Aorta (tissue), 5 donors: ENCODE measurements around the gene EIF4A2. TPM values are rescaled to one million over a fixed set of nuclear protein-coding genes. Genes with fewer than 3 reads are reported as not detected.
"Not testable (repeated sequence)": the region's sequence is repeated elsewhere in the genome, so short reads cannot be mapped to it uniquely, and the experiment has no call there.

Experiments used
- ATAC-seq: fragments of 200-7000 bp; cut with Tn5 transposase; one replicate; pipeline ENCODE4 v1.9.1; 2022; ENCODE audit warnings: moderate library complexity; ENCODE audit not compliant: low FRiP score
- DNase-seq, 2 donors: peaks; one replicate each; pipeline ENCODE4 v3.0.0-alpha.2; 2020
- H3K27ac ChIP-seq, 2 donors: one replicate each; pipeline ENCODE4 v1.5.1; 2013; ENCODE audit warnings: low read length in 2 of 2, mild to moderate bottlenecking in 2 of 2, moderate library complexity in 2 of 2, control low read depth in 1 of 2, inconsistent platforms in 1 of 2, low read depth in 1 of 2
- H3K27me3 ChIP-seq, 2 donors: one replicate each; pipeline ENCODE4 v1.6.1; 2013; ENCODE audit warnings: control low read depth in 1 of 2, low read length in 1 of 2, mild to moderate bottlenecking in 1 of 2, moderate library complexity in 1 of 2; ENCODE audit not compliant: insufficient read depth in 2 of 2, control insufficient read depth in 1 of 2
- H3K36me3 ChIP-seq, 2 donors: one replicate each; pipeline ENCODE4 v1.6.1; 2013; ENCODE audit warnings: control low read depth in 1 of 2, low read length in 1 of 2, mild to moderate bottlenecking in 1 of 2; ENCODE audit not compliant: insufficient read depth in 2 of 2, control insufficient read depth in 1 of 2
- H3K4me1 ChIP-seq, 2 donors: one replicate each; pipeline ENCODE4 v1.6.1; 2013; ENCODE audit warnings: low read length in 2 of 2, control low read depth in 1 of 2, mild to moderate bottlenecking in 1 of 2, moderate library complexity in 1 of 2; ENCODE audit not compliant: insufficient read depth in 2 of 2, control insufficient read depth in 1 of 2
- H3K4me3 ChIP-seq, 2 donors: one replicate each; pipeline ENCODE4 v1.5.1; 2013; ENCODE audit warnings: low read length in 2 of 2, control low read depth in 1 of 2, mild to moderate bottlenecking in 1 of 2
- H3K9me3 ChIP-seq: one replicate; pipeline ENCODE4 v1.6.1; 2013; ENCODE audit warnings: mild to moderate bottlenecking, low read length; ENCODE audit not compliant: control insufficient read depth
- WGBS, 2 donors: extraction: QIAGEN DNeasy Blood & Tissue Kit; methylation state at CpG; one replicate each; pipeline ENCODE4 v1.1.7; 2013; 5-methylcytosine and 5-hydroxymethylcytosine counted together
- intact Hi-C, 2 donors: fragments of 100-400 bp; cut with DNase I; formaldehyde crosslinking; loops; one replicate each; pipeline versions ENCODE4 v1.14.2 to v1.15.0; 2022
- polyA plus RNA-seq, 2 donors: library from polyadenylated mRNA; stranded (reverse); fragments of 200-250 nt; gene quantifications; one replicate each; pipeline ENCODE4 v1.2.3, GENCODE V29; 2013
- total RNA-seq, 2 donors: library from RNA; stranded (reverse); fragmentation: NEBNext Ultra II Directional; extraction: Animal tissue kit (Norgen Biotek cat#: 25700); gene quantifications; one replicate each; pipeline ENCODE4 v1.2.1, GENCODE V29; 2021
- donor health status: healthy with polysubstance abuse.
- donor health status: Bipolar disorder and iron deficiency.
- donor health status: DM: no; HTN: no; CAD: no.
- donor health status: DM: no; HTN: no; CAD: no.
- donor health status: DM: yes; HTN: yes; CAD: no.

Gene EIF4A2
- total and polyA plus RNA-seq, 4 donors: 330 to 598 (median 483) TPM

- peak within 1 kb of the TSS; percentile 80 to 84 for H3K4me3 ChIP-seq
- DNase-seq (peak; percentile 93 to 96), ATAC-seq (peak; percentile 95)
- 0% methylated on average over 70 of the region's 70 CpGs for WGBS, 2 donors
- H3K27ac ChIP-seq: peak within 1 kb of the TSS in 1 of 2 donors; percentile 55
- no peaks in the 10 kb centered on the region for H3K9me3 ChIP-seq
- intact Hi-C loops: no loop called here
- no peaks in the 10 kb centered on the region for H3K27me3 ChIP-seq
- H3K4me1 ChIP-seq: no peaks in the 10 kb centered on the region
- peaks cover 0 to 4% of the 10 kb centered on the region in 2 donors for H3K36me3 ChIP-seq
These were observed 23.0 kb downstream of the EIF4A2 start, which contains the start of gene RFC4 for GRCh38 chr3:186806089-186807055. RFC4 (minus strand) TSS chr3:186806482; CDS start chr3:186804713, 1,769 bp downstream.

GRCh38 chr3:186807231-186807630 is 23.9 kb downstream of the EIF4A2 start:
- H3K36me3 ChIP-seq: peaks cover 0 to 4% of the 10 kb centered on the region in 2 donors
- WGBS, 2 donors: 47 to 50% methylated on average over 5 of the region's 5 CpGs
- H3K4me3 ChIP-seq: no peak overlapping the region
- H3K4me1 ChIP-seq: no peaks in the 10 kb centered on the region
- DNase-seq (no peak), ATAC-seq (no peak)
- no peaks in the 10 kb centered on the region for H3K9me3 ChIP-seq
- H3K27me3 ChIP-seq: no peaks in the 10 kb centered on the region
- intact Hi-C loops: no loop called here
- H3K27ac ChIP-seq: no peak overlapping the region

- no peaks in the 10 kb centered on the region for H3K9me3 ChIP-seq
- WGBS, 2 donors: 84 to 89% methylated on average over 5 of the region's 5 CpGs
- intact Hi-C loops: no loop called here
These were observed 27.1 kb downstream of the EIF4A2 start for GRCh38 chr3:186810336-186810996.

GRCh38 chr3:186811313-186811712 is 27.9 kb downstream of the EIF4A2 start:
- H3K27ac ChIP-seq, H3K4me3 ChIP-seq, intact Hi-C loops, ATAC-seq, H3K9me3 ChIP-seq, H3K27me3 ChIP-seq, H3K4me1 ChIP-seq, H3K36me3 ChIP-seq, DNase-seq: not testable (repeated sequence)
- 93 to 94% methylated on average over 12 to 20 of the region's 29 CpGs for WGBS, 2 donors

More at GRCh38 chr3:186810336-186810996, 27.1 kb downstream of the EIF4A2 start:
- H3K36me3 ChIP-seq: no peaks in the 10 kb centered on the region
- H3K4me1 ChIP-seq: no peaks in the 10 kb centered on the region
- no peak for DNase-seq
- ATAC-seq: no peak
- H3K27me3 ChIP-seq: no peaks in the 10 kb centered on the region
- H3K27ac ChIP-seq: no peak overlapping the region
- no peak overlapping the region for H3K4me3 ChIP-seq

GRCh38 chr3:186814100-186814499 is 30.7 kb downstream of the EIF4A2 start:
- intact Hi-C loops: no loop called here
- 83 to 84% methylated on average over 4 of the region's 4 CpGs for WGBS, 2 donors

GRCh38 chr3:186815435-186815834 is 32.1 kb downstream of the EIF4A2 start:
- 94 to 97% methylated on average over 1 of the region's 1 CpG for WGBS, 2 donors
- H3K36me3 ChIP-seq: no peaks in the 10 kb centered on the region
- no peaks in the 10 kb centered on the region for H3K9me3 ChIP-seq
- ATAC-seq (no peak), DNase-seq (no peak)
- intact Hi-C loops: loop anchor here in 1 of 2 donors (5.0 kb wide), 1 partner anchor 198 kb away; no protein-coding TSS in a partner anchor
- H3K27ac ChIP-seq: no peak overlapping the region
- H3K27me3 ChIP-seq: no peaks in the 10 kb centered on the region
- no peak overlapping the region for H3K4me3 ChIP-seq
- no peaks in the 10 kb centered on the region for H3K4me1 ChIP-seq

More at GRCh38 chr3:186814100-186814499, 30.7 kb downstream of the EIF4A2 start:
- no peaks in the 10 kb centered on the region for H3K4me1 ChIP-seq
- no peaks in the 10 kb centered on the region for H3K36me3 ChIP-seq
- no peaks in the 10 kb centered on the region for H3K27me3 ChIP-seq
- no peaks in the 10 kb centered on the region for H3K9me3 ChIP-seq
- ATAC-seq: no peak
- H3K4me3 ChIP-seq: no peak overlapping the region
- no peak for DNase-seq
- H3K27ac ChIP-seq: no peak overlapping the region

- intact Hi-C loops: loop anchor here in 1 of 2 donors (5.0 kb wide), 1 partner anchor 201 kb away; no protein-coding TSS in a partner anchor
- ATAC-seq (no peak), DNase-seq (no peak)
- Histone ChIP-seq H3K36me3 (no peaks in the 10 kb centered on the region), H3K9me3 (no peaks in the 10 kb centered on the region), H3K27ac (no peak overlapping the region), H3K27me3 (no peaks in the 10 kb centered on the region), H3K4me1 (no peaks in the 10 kb centered on the region), H3K4me3 (no peak overlapping the region)
- WGBS, 2 donors: 91 to 94% methylated on average over 5 of the region's 5 CpGs
These were observed 35.1 kb downstream of the EIF4A2 start for GRCh38 chr3:186818516-186818915.

- Histone ChIP-seq H3K9me3 (no peaks in the 10 kb centered on the region), H3K27ac (no peak overlapping the region), H3K36me3 (no peaks in the 10 kb centered on the region), H3K27me3 (no peaks in the 10 kb centered on the region), H3K4me1 (no peaks in the 10 kb centered on the region), H3K4me3 (no peak overlapping the region)
- intact Hi-C loops: loop anchor here in 1 of 2 donors (5.0 kb wide), 1 partner anchor 202 kb away; no protein-coding TSS in a partner anchor
- 83 to 87% methylated on average over 1 of the region's 1 CpG for WGBS, 2 donors
- DNase-seq: no peak
- no peak for ATAC-seq
These were observed 35.6 kb downstream of the EIF4A2 start for GRCh38 chr3:186818956-186819355.
